Activated CD4-positive, CD25-positive, alpha-beta regulatory T cell treated with anti-CD3 and anti-CD28 coated beads, Interleukin-2, amount 50 U/mL, for 16 hours (primary cell): ENCODE measurements around the gene INTS7.

Experiments
- DNase-seq: peaks from one replicate; pipeline ENCODE4 v3.0.0-alpha.2; 2020; ENCODE audit warnings: low read depth, low spot score

INTS7 gene

DNA sequence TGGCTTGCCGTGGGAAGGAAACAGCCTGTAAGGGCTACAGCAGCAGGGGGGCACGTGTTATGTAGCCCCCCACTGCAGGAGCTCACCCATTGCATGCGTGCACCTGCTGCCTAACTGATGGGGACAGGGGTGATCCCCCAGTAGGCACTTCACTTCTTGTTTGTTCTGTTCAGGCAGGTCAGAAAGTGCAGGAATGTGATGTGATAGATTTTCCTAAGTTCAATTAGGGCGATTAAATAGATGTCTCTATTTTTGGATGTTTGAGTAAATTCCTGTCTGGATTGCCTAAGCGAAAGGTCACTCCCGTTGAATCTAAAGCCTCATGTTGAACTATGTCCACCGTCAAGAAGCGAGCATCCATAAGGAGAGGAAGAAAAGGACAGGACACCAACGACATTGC, 126.0 kb downstream of the INTS7 start:
- no peak for DNase-seq

DNA sequence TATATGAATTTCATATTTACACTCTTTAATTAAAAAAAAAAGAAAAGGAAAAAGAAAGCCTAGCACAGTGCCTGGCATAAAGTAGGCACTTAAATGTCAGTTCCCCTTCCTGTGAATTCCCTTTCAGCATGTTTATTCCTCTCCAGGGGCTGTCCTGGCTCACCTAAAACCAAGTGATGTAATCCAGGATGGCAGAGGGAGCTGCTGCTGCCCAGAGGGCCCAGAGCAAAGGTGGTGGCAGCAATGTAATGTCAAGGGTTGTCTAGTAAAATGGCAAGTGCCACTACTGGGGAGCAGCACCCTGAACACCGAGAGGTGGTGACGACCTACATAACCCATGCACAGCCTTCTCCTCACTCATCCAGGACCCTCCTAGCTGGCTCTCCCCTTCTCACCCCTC, 126.4 kb downstream of the INTS7 start:
- no peak for DNase-seq

DNA sequence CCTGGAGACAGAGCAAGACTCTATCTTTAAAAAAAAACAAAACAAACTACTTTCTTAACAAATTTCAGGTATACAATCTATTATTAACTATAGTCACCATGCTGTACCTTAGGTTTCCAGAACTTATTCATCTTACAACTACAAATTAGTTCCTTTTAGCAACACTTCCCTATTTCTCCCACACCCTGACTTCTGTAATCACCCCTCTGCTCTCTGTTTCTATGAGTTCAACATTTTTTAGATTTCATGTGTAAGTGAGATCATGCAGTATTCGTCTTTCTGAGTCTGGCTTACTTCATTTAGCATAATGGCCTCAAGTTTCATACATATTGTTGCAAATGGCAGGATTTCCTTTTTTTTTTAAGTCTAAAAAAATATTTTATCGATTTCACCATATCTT, 126.9 kb downstream of the INTS7 start:
- no peak for DNase-seq

DNA sequence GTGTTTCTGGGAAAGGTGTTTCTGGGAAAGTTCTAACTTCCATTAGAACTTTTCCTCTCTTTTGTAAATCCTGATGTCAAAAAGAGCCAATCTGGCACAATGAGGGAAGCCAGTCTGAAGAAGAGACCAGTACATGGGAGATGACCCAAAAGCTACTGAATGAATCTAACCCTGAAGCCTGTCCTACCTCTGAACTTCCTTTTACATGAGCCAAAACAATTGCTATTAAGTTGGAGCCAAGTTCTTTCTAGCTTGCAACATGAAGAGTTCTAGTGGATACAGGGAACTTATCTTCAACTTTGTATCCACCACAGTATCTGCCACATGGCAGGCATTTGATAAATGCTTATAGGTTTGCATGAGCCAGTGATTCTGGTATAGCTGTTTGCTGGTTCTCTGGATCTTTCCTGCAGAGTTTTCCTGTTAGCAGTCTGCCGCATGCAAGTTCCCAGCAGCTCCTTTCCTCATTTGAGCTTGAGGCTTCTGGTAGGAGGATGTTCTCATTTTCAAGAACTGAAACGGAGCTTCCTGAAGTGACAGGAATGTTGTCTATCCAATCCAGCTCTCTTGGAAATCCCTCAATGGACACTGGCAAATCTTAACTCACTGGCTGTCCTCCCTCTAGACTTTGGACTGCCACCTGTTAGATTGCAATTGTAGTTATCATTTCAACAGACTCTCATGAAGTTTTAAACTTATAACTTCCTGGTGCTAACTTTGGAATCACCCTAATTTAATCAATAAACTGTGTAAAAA, 131.7 kb downstream of the INTS7 start:
- DNase-seq, result no peak

DNA sequence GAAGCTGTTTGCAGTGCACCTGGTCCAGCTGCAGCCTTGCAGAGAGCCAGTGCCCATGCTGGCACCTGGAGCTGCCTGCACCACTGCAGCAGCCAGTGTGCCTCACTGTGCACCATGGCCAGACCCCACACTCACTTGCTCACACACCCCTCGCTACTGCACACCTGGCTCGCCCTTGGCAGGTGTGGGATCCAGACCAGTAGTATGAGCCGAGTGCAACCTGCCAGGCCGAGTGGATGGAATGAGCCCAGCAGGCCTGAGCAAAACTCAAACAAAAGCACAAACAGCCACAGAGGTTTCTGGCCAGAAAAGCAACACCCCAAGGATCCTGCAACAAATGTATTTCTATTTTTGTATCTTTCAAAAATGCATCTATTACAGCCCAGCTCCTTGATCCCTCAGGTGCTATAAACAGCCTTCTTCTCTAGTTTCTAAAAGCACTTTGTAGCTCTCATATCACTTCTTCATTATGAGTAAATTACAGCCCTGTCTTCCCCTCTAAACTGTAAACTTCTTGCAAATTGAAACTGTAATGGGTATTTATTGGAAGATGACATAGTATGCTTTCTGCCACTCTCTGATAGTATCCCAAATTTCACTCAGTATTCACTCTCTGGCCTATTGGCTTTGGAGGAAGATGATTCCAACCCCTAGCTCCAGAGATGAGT, 132.6 kb downstream of the INTS7 start:
- no peak for DNase-seq

DNA sequence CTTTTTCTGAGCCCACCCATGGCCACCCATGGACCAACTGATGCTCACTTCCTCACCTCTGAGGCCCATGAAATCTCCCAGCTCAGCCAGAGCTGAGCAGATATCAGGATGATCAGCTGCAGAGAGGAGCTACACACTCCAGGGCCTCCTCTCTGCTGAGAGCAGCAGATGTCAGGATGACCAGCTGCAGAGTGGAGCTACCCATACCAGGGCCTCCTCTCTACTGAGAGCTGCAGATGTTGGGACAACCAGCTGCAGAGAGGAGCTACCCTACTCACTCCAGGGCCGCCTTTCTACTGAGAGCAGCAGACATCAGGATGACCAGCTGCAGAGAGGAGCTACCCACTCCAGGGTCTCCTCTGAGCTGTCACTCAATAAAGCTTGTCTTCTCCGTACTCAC, 133.4 kb downstream of the INTS7 start:
- DNase-seq, result no peak

DNA sequence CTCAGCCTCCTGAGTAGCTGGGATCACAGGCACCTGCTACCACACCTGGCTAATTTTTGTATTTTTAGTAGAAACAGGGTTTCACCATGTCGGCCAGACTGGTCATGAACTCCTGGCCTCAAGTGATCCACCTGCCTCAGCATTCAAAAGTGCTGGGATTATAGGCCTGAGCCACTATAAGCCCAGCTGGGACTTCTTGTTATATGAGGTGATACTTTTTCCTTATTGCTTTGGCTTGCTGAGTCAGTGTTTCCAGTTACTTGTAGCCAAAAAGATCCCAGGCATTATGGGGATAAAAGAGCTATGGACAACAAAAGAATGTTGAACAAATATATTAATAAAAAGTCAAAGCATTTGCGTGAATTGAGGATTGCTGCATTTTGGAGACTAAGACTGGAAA, 134.9 kb downstream of the INTS7 start:
- DNase-seq, result no peak

DNA sequence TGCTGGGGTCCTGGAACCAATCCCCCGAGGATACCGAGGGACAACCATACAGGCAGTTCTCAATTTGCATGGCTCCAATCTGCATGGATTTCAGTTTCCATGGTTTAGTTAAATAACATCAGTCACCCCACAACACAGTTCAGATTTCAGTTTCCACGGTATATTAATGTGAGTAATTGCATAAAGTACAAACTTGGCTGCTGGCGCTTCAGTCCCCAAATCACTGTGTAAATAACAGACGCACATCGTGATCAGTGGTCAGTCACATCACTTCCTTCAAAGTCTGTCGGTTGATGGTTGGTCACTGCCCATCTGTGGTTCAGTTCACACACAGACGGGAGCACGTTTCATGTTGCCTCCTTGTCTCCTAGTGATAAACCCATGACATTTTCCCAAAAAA, 138.4 kb downstream of the INTS7 start:
- no peak for DNase-seq

DNA sequence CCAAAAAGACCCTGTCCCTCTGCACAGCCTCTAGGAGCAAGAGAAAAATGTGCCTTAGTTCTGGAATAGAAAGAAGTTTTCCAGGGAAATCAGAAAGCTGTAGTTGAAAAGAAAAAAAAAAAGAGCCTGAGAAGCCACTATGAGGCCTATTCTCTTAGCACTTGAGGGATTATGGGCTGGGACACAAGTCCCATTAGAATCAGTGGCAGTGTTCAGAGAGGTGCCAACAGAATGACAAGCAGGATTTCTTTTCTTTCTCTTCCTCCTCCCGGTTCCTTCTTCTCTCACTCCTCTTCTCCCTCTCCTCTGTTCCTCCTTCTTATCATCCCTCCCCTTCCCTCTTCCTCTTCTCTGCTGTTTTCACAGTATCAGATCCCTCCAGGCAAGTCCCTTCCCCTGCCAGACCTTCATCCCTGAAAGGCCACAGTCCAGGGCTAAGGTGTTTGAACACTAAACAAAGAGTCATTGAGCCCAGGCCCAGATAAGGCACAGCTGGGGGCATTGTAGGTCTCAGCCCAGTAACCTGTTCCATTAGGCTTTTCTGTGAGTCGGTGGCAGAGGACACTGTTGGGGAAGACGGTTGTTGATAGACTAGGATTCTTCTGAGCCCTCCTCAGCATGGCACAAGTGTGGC, 140.1 kb downstream of the INTS7 start:
- DNase-seq, result no peak

DNA sequence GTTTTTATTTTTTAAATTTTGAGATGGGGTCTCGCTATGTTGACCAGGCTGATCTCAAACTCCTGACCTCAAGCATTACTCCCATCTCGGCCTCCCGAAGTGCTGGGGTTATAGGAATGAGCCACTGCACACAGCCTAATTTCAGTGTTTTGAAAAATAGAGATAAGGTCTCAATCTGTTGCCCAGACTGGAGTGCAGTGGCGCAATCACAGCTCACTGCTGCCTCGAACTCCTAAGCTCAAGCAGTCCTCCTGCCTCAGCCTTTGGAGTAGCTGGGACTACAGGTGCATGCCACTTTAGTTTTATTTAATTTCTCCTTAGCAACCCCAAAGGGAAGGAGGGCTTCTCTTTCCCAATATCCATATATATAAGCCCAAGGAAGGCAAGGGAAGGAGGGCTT, 141.0 kb downstream of the INTS7 start:
- no peak for DNase-seq

DNA sequence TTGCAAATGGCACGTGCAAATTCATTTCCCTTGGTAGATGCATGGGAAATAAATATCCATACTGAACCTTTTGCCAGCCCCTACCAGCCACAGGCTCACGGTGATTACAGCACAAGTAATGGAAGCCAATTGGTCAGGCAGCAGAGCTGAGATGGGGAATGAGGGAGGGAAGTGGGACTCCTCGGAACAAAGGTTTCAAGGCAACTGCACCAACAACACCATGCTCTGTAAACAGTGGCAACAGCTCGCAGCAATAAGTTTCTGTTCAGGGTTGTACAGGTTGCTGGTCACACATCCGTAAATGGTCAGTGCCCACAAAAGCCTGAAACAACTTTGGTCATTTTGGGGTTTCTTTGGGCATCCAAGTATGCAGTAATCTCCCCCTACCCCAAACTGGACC, 142.1 kb downstream of the INTS7 start:
- no peak for DNase-seq

DNA sequence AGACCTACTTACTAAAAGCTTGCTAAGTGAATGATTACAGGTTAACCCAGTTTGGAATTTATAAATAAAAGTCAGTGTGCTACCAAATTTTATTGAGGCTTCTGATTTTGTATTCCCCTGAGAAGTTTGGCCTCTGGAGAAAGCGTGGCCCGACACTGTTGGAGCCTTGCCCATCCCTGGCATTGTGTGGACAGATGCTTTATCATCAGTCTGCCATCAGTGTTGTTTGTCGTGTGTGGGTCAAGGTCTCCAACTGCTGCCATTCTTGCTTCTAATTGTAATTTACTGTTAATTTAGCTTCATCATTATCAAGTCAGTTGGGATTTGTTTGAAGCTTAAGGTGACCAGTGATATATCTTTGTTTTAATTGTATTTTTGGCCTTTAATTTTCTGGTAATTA, 142.8 kb downstream of the INTS7 start:
- no peak for DNase-seq

DNA sequence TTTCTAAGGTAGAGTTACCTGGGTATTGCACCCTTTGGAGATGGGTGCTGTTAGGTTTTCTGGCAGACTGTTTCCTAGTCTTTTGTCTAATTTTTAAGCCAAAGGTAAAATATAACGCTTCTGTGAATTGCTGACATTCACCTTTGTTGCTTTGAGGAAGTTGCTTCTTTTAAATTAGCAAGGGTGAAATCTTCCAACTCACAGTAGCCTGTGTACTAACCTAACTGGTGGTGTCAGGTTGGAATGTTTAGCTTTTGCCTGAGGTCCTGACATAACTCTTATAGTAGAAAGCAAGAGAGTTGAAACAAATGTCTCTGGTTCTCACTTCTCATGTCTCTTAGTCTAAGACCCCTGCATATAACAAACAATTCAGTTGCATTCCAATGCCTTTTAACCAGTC, 143.6 kb downstream of the INTS7 start:
- DNase-seq, result no peak
